ENCODE results near the gene CDKN2B-AS1. TPM values are rescaled to one million over a fixed set of nuclear protein-coding genes. Genes with fewer than 3 reads are reported as not detected.

Gene CDKN2B-AS1
- total RNA-seq, 1 donor from 2014 or later = 0.58 TPM

DNA sequence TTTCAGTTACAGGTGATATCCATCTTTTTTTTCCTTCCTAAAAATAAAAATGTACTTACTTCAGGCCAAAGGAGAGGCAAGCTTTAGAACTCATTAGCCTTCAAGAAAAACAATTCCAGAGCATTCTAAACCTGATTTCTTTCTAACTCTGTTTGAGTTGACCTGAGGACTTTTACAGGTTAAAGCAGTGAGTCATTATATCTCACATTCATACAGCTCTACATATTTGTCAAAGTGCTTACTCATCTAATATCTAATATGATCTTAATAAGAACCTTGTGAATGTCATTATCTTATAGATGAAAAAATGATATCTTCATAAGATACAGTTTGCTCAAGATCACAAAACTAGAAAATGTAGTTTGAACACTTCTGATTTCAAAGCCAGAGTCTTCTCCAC lies 163.7 kb downstream of the CDKN2B-AS1 start:
- peak overlapping the region; percentile 5 for H3K27ac Mint-ChIP-seq
- H3K27me3 Mint-ChIP-seq = no peaks in the 10 kb centered on the region
- H3K4me1 Mint-ChIP-seq (ENCODE audit: unreplicated experiment) = no peaks in the 10 kb centered on the region
- H3K36me3 Mint-ChIP-seq = no peaks in the 10 kb centered on the region
- DNase-seq (ENCODE audit: extremely low spot score, unreplicated experiment) = no peak
- no peak overlapping the region for H3K4me3 Mint-ChIP-seq
- no peaks in the 10 kb centered on the region for H3K9me3 Mint-ChIP-seq
- TF ChIP-seq, protein P1, sequence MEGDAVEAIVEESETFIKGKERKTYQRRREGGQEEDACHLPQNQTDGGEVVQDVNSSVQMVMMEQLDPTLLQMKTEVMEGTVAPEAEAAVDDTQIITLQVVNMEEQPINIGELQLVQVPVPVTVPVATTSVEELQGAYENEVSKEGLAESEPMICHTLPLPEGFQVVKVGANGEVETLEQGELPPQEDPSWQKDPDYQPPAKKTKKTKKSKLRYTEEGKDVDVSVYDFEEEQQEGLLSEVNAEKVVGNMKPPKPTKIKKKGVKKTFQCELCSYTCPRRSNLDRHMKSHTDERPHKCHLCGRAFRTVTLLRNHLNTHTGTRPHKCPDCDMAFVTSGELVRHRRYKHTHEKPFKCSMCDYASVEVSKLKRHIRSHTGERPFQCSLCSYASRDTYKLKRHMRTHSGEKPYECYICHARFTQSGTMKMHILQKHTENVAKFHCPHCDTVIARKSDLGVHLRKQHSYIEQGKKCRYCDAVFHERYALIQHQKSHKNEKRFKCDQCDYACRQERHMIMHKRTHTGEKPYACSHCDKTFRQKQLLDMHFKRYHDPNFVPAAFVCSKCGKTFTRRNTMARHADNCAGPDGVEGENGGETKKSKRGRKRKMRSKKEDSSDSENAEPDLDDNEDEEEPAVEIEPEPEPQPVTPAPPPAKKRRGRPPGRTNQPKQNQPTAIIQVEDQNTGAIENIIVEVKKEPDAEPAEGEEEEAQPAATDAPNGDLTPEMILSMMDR (conservative IDR thresholded peaks at IDR 0.05) = no peak

DNA sequence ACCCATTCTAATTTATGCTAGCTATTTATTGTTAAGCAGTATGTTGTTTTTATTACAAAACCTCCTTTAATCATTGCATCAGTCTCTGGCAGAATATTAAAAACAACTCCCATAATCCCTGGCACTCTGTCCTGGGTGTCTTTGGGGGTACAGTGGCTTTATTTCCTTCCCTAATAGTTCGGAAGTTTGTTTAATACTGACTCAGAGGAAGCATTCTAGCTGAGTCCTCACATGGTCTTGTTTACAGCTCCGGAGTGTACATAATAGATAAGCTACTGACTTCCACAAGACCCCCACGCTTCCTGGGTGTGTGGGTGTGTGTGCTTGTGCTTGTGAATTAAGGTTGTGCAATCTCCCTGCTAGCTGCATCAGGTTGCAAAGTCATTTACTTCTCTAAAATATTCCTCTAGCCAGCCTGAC lies 164.3 kb downstream of the CDKN2B-AS1 start:
- TF ChIP-seq, protein P1 (conservative IDR thresholded peaks at IDR 0.05) = no peak
- no peaks in the 10 kb centered on the region for H3K27me3 Mint-ChIP-seq
- no peaks in the 10 kb centered on the region for H3K36me3 Mint-ChIP-seq
- no peaks in the 10 kb centered on the region for H3K4me1 Mint-ChIP-seq (ENCODE audit: unreplicated experiment)
- H3K4me3 Mint-ChIP-seq = no peak overlapping the region
- peak overlapping the region; percentile 5 for H3K27ac Mint-ChIP-seq
- H3K9me3 Mint-ChIP-seq = no peaks in the 10 kb centered on the region
- no peak for DNase-seq (ENCODE audit: extremely low spot score, unreplicated experiment)

DNA sequence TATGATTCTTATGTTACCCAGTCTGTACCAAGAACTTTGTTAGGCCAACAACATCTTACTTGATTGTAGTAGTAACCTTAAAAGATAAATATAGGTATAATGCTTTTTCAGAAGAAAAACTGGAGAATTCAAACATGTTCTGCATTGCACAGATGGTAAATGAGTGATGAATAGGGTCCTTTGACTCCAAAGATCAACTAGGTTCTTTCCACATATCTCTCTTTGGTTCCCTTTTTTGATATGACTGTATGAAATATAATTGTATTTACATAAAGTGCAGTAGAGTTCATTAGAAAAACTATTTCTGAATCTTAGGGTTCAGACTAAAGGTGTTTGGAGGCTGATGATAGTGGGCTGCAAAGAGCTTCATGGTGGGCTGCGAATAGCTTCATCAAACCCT lies 165.0 kb downstream of the CDKN2B-AS1 start:
- no peaks in the 10 kb centered on the region for H3K9me3 Mint-ChIP-seq
- H3K27ac Mint-ChIP-seq = no peak overlapping the region
- TF ChIP-seq, protein P1 (conservative IDR thresholded peaks at IDR 0.05) = no peak
- DNase-seq (ENCODE audit: extremely low spot score, unreplicated experiment) = no peak
- no peaks in the 10 kb centered on the region for H3K4me1 Mint-ChIP-seq (ENCODE audit: unreplicated experiment)
- H3K27me3 Mint-ChIP-seq = no peaks in the 10 kb centered on the region
- no peaks in the 10 kb centered on the region for H3K36me3 Mint-ChIP-seq
- H3K4me3 Mint-ChIP-seq = no peak overlapping the region

DNA sequence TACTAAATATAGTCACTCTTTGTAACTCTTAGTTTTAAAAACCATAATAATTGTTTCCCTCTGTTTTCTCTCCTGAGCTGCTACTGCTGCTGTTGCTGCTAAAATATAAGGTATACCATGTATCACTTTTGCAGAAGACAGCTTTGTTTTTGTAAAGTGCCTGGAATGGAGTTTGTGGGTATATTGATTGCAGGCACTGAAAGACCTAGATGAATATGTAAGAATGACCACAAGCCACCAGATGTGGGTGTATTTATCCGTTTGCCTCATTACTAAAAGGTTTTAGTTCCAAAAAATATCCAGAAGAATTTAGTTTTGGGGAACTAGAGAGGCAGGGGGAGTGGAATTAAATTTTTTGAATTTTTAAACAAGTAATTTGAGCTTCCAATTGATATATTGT lies 165.6 kb downstream of the CDKN2B-AS1 start:
- no peaks in the 10 kb centered on the region for H3K36me3 Mint-ChIP-seq
- TF ChIP-seq, protein P1 (conservative IDR thresholded peaks at IDR 0.05) = no peak
- H3K4me1 Mint-ChIP-seq (ENCODE audit: unreplicated experiment) = no peaks in the 10 kb centered on the region
- H3K4me3 Mint-ChIP-seq = no peak overlapping the region
- peaks cover 5% of the 10 kb centered on the region for H3K27me3 Mint-ChIP-seq
- no peak overlapping the region for H3K27ac Mint-ChIP-seq
- H3K9me3 Mint-ChIP-seq = no peaks in the 10 kb centered on the region
- DNase-seq (ENCODE audit: extremely low spot score, unreplicated experiment) = no peak

DNA sequence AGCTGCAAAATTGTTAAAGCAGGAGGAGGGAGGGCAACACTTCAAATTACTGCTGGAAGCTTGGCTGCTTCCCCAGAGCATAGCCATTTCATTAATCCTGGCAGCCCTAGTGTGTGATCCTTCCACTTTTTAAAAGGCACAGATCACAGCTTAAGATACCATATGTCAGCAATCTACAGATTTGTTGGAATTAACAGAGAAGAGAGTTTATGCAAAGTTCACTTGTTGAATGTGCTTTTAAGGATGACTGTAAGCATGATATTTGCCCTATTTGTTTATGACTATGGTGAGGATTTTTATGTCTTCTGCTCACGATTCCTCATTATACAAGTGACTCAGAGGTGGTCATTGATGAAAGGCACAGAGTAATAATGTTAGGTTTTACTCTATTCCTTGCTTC lies 170.6 kb downstream of the CDKN2B-AS1 start:
- DNase-seq (ENCODE audit: extremely low spot score, unreplicated experiment) = no peak
- Mint-ChIP-seq H3K4me1 (ENCODE audit: unreplicated experiment) (no peaks in the 10 kb centered on the region), H3K27me3 (peaks cover 5% of the 10 kb centered on the region), H3K36me3 (no peaks in the 10 kb centered on the region), H3K9me3 (no peaks in the 10 kb centered on the region), H3K27ac (no peak overlapping the region), H3K4me3 (no peak overlapping the region)
- TF ChIP-seq, protein P1 (conservative IDR thresholded peaks at IDR 0.05) = no peak

DNA sequence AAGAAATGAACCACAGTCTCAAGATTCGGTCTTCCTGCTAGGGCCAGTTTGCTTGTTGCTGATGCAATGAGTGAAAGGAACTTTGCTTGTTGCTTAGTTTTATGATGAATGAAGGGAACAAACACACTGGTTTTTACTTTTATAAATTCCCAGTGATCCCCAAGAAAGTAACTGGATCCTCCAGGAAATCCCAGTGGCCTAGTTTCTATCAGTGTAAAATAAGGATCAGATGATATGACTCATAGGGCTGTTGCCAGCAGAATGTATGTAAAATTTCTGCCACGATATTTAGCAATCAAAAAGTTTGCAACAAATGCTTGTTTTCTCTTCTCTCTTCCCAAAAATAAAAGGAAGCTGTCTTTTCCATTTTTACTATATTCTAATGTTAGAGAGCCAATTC lies 174.7 kb downstream of the CDKN2B-AS1 start:
- Mint-ChIP-seq H3K4me1 (ENCODE audit: unreplicated experiment) (peaks cover 4% of the 10 kb centered on the region), H3K9me3 (no peaks in the 10 kb centered on the region), H3K27me3 (peaks cover 5% of the 10 kb centered on the region), H3K27ac (no peak overlapping the region), H3K4me3 (no peak overlapping the region), H3K36me3 (no peaks in the 10 kb centered on the region)
- no peak for DNase-seq (ENCODE audit: extremely low spot score, unreplicated experiment)
- TF ChIP-seq, protein P1 (conservative IDR thresholded peaks at IDR 0.05) = no peak

All from type B pancreatic cell (in vitro differentiated cells).